WERI-Rb-1 (cell line): ENCODE measurements around the gene SFT2D1.
"Not testable (repeated sequence)": the region's sequence is repeated elsewhere in the genome, so short reads cannot be mapped to it uniquely, and the experiment has no call there.

Experiments
- DNase-seq: peaks from one replicate; pipeline ENCODE4 v3.0.0-alpha.2; 2020
- H3K27ac ChIP-seq: fragments of 250-450 bp; sonication (Bioruptor Pico); 2 replicates; pipeline ENCODE4 v1.5.1; 2020; ENCODE audit warnings: mild to moderate bottlenecking, moderate library complexity
- H3K27me3 ChIP-seq: fragments of 250-450 bp; sonication (Bioruptor Pico); 2 replicates; pipeline ENCODE4 v1.5.1; 2021; ENCODE audit warnings: mild to moderate bottlenecking, low read depth, moderate library complexity; ENCODE audit not compliant: insufficient read depth, severe bottlenecking
- H3K36me3 ChIP-seq: fragments of 250-450 bp; sonication (Bioruptor Pico); 2 replicates; pipeline ENCODE4 v1.5.1; 2020; ENCODE audit warnings: mild to moderate bottlenecking, moderate library complexity
- H3K4me3 ChIP-seq: 2 replicates; pipeline ENCODE4 v1.5.1; 2011; ENCODE audit warnings: low read depth, mild to moderate bottlenecking, control low read depth, low read length
- H3K9me3 ChIP-seq: fragments of 250-450 bp; sonication (Bioruptor Pico); 2 replicates; pipeline ENCODE4 v1.5.1; 2021; ENCODE audit warnings: mild to moderate bottlenecking, moderate library complexity; ENCODE audit not compliant: severe bottlenecking
- TF ChIP-seq, protein P1 (sequence below): IDR thresholded peaks from 2 replicates; pipeline ENCODE4 v1.5.1; 2011; ENCODE audit warnings: low read depth, mild to moderate bottlenecking, control low read depth, inconsistent platforms, low read length

The SFT2D1 gene

GRCh38 chr6:166342349-166343149 is at the start of gene SFT2D1:
TSS of gene SFT2D1 (minus strand) at chr6:166342545. CDS start at chr6:166342481, 64 bp downstream.
- Histone ChIP-seq H3K27me3 (no peaks in the 10 kb centered on the region), H3K27ac (peak within 1 kb of the TSS; percentile 81), H3K4me3 (peak within 1 kb of the TSS; percentile 90), H3K9me3 (no peaks in the 10 kb centered on the region), H3K36me3 (peaks cover 21% of the 10 kb centered on the region)
- TF ChIP-seq, protein P1, sequence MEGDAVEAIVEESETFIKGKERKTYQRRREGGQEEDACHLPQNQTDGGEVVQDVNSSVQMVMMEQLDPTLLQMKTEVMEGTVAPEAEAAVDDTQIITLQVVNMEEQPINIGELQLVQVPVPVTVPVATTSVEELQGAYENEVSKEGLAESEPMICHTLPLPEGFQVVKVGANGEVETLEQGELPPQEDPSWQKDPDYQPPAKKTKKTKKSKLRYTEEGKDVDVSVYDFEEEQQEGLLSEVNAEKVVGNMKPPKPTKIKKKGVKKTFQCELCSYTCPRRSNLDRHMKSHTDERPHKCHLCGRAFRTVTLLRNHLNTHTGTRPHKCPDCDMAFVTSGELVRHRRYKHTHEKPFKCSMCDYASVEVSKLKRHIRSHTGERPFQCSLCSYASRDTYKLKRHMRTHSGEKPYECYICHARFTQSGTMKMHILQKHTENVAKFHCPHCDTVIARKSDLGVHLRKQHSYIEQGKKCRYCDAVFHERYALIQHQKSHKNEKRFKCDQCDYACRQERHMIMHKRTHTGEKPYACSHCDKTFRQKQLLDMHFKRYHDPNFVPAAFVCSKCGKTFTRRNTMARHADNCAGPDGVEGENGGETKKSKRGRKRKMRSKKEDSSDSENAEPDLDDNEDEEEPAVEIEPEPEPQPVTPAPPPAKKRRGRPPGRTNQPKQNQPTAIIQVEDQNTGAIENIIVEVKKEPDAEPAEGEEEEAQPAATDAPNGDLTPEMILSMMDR = no peak
- DNase-seq = peak; percentile 85

DNA sequence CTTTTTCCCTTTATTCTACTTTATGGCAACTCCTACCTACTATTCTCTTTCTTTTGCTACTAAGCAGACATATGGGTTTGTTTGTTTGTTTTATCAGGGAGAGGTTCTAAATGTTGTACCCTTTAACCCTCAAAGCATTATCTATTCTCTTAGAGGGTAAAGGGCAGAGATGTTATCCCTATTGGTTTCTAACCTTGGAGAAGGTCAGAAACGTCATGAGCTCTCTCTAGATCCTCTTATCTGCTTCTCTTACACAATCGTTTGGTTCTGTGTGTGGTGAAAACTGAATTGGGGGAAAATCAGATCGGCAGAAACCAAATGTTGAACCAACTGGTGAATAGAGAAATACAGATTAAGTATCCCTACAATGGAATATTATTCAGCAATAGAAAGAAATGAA is 46.8 kb upstream of the SFT2D1 start:
- Histone ChIP-seq H3K9me3 (no peaks in the 10 kb centered on the region), H3K27me3 (no peaks in the 10 kb centered on the region), H3K27ac (no peak overlapping the region), H3K36me3 (no peaks in the 10 kb centered on the region), H3K4me3 (no peak overlapping the region)
- TF ChIP-seq, protein P1 = no peak
- no peak for DNase-seq

GRCh38 chr6:166388290-166389004 is 46.1 kb upstream of the SFT2D1 start:
- no peaks in the 10 kb centered on the region for H3K36me3 ChIP-seq
- H3K4me3 ChIP-seq = no peak overlapping the region
- H3K9me3 ChIP-seq = no peaks in the 10 kb centered on the region
- no peak for DNase-seq
- TF ChIP-seq, protein P1 = no peak
- H3K27me3 ChIP-seq = no peaks in the 10 kb centered on the region
- no peak overlapping the region for H3K27ac ChIP-seq

DNA sequence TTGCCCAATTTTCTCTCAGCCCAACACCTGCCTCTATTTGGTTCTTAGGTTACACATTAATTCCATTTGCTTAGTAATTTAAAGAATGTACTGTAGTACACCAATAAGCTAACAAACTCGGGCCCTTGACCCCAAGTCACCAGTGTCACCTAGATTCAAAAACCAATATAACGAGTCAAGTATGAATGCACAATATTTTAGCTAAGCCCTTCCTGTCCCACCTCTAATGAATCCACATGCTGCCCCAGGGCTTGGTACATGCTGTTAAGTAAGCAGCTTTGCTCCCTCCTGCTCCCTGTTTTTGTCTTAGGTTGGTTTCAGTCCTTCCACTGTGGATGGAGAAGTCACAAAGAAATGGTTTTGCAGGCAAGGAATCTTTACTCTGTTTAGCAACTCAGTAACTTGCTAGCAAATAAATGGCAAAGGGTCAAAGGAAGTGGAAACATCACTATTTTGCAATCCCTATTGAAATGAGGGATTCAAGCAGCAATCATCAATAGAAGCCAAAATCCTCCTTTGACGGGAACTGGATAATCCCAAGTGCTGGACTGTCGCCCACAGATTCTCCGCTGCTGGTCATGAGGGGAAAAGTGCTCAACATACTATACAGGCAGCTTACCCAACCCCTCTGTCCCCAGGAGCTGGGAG is 45.4 kb upstream of the SFT2D1 start:
- Histone ChIP-seq H3K4me3 (no peak overlapping the region), H3K27me3 (no peaks in the 10 kb centered on the region), H3K36me3 (no peaks in the 10 kb centered on the region), H3K27ac (no peak overlapping the region), H3K9me3 (no peaks in the 10 kb centered on the region)
- DNase-seq = no peak
- TF ChIP-seq, protein P1 = no peak

DNA sequence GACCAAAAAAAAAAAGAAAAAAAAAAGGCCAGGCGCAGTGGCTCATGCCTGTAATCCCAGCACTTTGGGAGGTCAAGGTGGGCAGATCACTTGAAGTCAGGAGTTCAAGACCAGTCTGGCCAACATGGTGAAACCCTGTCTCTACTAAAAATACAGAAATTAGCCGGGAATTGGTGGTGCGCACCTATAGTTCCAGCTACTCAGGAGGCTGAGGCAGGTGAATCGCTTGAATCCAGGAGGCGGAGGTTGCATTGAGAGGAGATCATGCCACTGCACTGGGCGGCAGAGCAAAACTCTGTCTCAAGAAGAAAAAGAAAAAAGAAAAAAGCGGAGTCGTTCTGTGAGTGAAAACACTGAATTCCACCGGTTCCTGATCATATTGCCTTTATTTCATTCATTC is 44.8 kb upstream of the SFT2D1 start:
- not testable (repeated sequence) for H3K9me3 ChIP-seq, H3K36me3 ChIP-seq, H3K27me3 ChIP-seq, H3K27ac ChIP-seq, DNase-seq, H3K4me3 ChIP-seq

GRCh38 chr6:166386111-166386510 is 43.8 kb upstream of the SFT2D1 start:
- H3K27ac ChIP-seq = no peak overlapping the region
- TF ChIP-seq, protein P1 = no peak
- no peak for DNase-seq

More at GRCh38 chr6:166386111-166386510, 43.8 kb upstream of the SFT2D1 start:
- H3K9me3 ChIP-seq = no peaks in the 10 kb centered on the region
- H3K4me3 ChIP-seq = no peak overlapping the region
- no peaks in the 10 kb centered on the region for H3K36me3 ChIP-seq
- H3K27me3 ChIP-seq = no peaks in the 10 kb centered on the region
